Neuronal stem cell (in vitro differentiated cells): ENCODE results near the gene TUBA3E.
"Not testable (repeated sequence)": the region's sequence is repeated elsewhere in the genome, so short reads cannot be mapped to it uniquely, and the experiment has no call there.

Experiments
- DNase-seq: peaks from one replicate; pipeline ENCODE4 v3.0.0-alpha.2; 2013; ENCODE audit warnings: low spot score
- H2AFZ ChIP-seq: one replicate; pipeline ENCODE4 v1.6.1; 2013; ENCODE audit warnings: mild to moderate bottlenecking, low read length, inconsistent platforms
- H2AK5ac ChIP-seq: 2 replicates; pipeline ENCODE4 v1.6.1; 2013; ENCODE audit warnings: low read depth, mild to moderate bottlenecking, inconsistent platforms, low read length, moderate library complexity, mixed read lengths
- H2BK120ac ChIP-seq: 2 replicates; pipeline ENCODE4 v1.6.1; 2013; ENCODE audit warnings: low read depth, mild to moderate bottlenecking, inconsistent platforms, low read length, moderate library complexity, mixed read lengths
- H2BK12ac ChIP-seq: one replicate; pipeline ENCODE4 v1.6.1; 2013; ENCODE audit warnings: low read length, inconsistent platforms
- H2BK15ac ChIP-seq: 2 replicates; pipeline ENCODE4 v1.6.1; 2013; ENCODE audit warnings: mild to moderate bottlenecking, low read length, inconsistent platforms, mixed read lengths
- H2BK5ac ChIP-seq: one replicate; pipeline ENCODE4 v1.6.1; 2013; ENCODE audit warnings: inconsistent platforms, mild to moderate bottlenecking, low read length, moderate library complexity
- H3K14ac ChIP-seq: one replicate; pipeline ENCODE4 v1.6.1; 2013; ENCODE audit warnings: low read length, inconsistent platforms
- H3K18ac ChIP-seq: 2 replicates; pipeline ENCODE4 v1.6.1; 2013; ENCODE audit warnings: low read length, inconsistent platforms
- H3K23ac ChIP-seq: 2 replicates; pipeline ENCODE4 v1.6.1; 2013; ENCODE audit warnings: low read depth, mild to moderate bottlenecking, mixed read lengths, low read length, inconsistent platforms; ENCODE audit not compliant: poor library complexity
- H3K27ac ChIP-seq: replicated peaks from 3 replicates; pipeline ENCODE4 v1.5.1; 2013; ENCODE audit warnings: low read length, inconsistent platforms
- H3K27me3 ChIP-seq, 3 experiments: 2 replicates each; pipeline ENCODE4 v1.6.1; 2013; ENCODE audit warnings: low read length in 3 of 3, mild to moderate bottlenecking in 2 of 3, inconsistent platforms in 1 of 3, low read depth in 1 of 3, mixed read lengths in 1 of 3, moderate library complexity in 1 of 3; ENCODE audit not compliant: control insufficient read depth in 3 of 3, insufficient read depth in 3 of 3
- H3K36me3 ChIP-seq, 2 donors: replicated peaks in 1 of 2; 2 replicates each; pipeline ENCODE4 v1.6.1; 2013; ENCODE audit warnings: low read length in 2 of 2; ENCODE audit not compliant: control insufficient read depth in 2 of 2, insufficient read depth in 2 of 2
- H3K4ac ChIP-seq: 2 replicates; pipeline ENCODE4 v1.6.1; 2013; ENCODE audit warnings: inconsistent platforms, mild to moderate bottlenecking, low read length, moderate library complexity
- H3K4me1 ChIP-seq, 2 donors: 1 replicate in 1 of 2; 2 replicates in 1 of 2; pipeline ENCODE4 v1.6.1; 2013; ENCODE audit warnings: low read length in 2 of 2, low read depth in 1 of 2; ENCODE audit not compliant: control insufficient read depth in 2 of 2, insufficient read depth in 1 of 2
- H3K4me2 ChIP-seq: one replicate; pipeline ENCODE4 v1.6.1; 2013; ENCODE audit warnings: mild to moderate bottlenecking, low read length, inconsistent platforms; ENCODE audit not compliant: insufficient read depth, poor library complexity, severe bottlenecking
- H3K4me3 ChIP-seq, 2 donors: 2 replicates each; pipeline ENCODE4 v1.5.1; 2013; ENCODE audit warnings: low read length in 2 of 2, mild to moderate bottlenecking in 2 of 2, inconsistent platforms in 1 of 2, moderate library complexity in 1 of 2
- H3K79me1 ChIP-seq: one replicate; pipeline ENCODE4 v1.6.1; 2013; ENCODE audit warnings: low read depth, mild to moderate bottlenecking, inconsistent platforms, low read length, moderate library complexity
- H3K9ac ChIP-seq: one replicate; pipeline ENCODE4 v1.6.1; 2013; ENCODE audit warnings: mild to moderate bottlenecking, low read depth, low read length, inconsistent platforms; ENCODE audit not compliant: poor library complexity
- H3K9me3 ChIP-seq, 2 donors: replicated peaks in 1 of 2; 2 replicates each; pipeline versions ENCODE3 to v1.6.1; 2013; ENCODE audit warnings: low read length in 2 of 2, mild to moderate bottlenecking in 2 of 2, inconsistent platforms in 1 of 2, low read depth in 1 of 2, mixed read lengths in 1 of 2, moderate library complexity in 1 of 2; ENCODE audit not compliant: control insufficient read depth in 2 of 2, insufficient read depth in 1 of 2
- H4K8ac ChIP-seq: one replicate; pipeline ENCODE4 v1.6.1; 2013; ENCODE audit warnings: low read depth, mild to moderate bottlenecking, inconsistent platforms, low read length, moderate library complexity
- H4K91ac ChIP-seq: one replicate; pipeline ENCODE4 v1.6.1; 2013; ENCODE audit warnings: low read length, low read depth, mild to moderate bottlenecking, inconsistent platforms; ENCODE audit not compliant: poor library complexity
- WGBS, 2 donors: extraction: QIAGEN DNeasy Blood & Tissue Kit; methylation state at CpG; one replicate each; pipeline ENCODE4 v1.1.7; 2013; ENCODE audit warnings: missing lambda C conversion rate in 2 of 2, mixed read lengths in 1 of 2; ENCODE audit not compliant: insufficient read length in 2 of 2, insufficient replicate concordance in 1 of 2; ENCODE audit errors: extremely low coverage in 2 of 2; 5-methylcytosine and 5-hydroxymethylcytosine counted together

TUBA3E gene

DNA sequence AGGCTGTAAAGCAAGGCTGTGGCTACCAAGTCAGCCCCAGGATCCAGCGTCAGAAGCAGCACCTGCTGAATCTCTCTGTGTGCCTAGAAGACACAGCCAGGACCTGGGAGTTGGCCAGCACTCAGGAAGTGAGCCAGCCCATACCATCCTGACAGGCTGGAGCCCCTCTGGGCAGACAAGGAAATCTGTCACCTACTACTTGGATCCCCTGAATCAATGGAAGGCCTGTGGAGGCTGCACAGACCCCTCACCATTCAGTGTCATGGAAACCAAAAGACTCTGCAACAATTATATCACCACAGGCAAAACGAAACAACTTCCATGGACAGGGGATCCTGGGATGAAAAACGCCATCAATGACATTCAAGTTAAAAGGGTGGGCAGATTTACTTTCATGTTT lies 31.6 kb downstream of the TUBA3E start:
- H3K4me1 ChIP-seq, H3K9me3 ChIP-seq, H3K27ac ChIP-seq, H2AK5ac ChIP-seq, H3K23ac ChIP-seq, H3K79me1 ChIP-seq, H3K27me3 ChIP-seq, H2BK5ac ChIP-seq, H3K14ac ChIP-seq, H2BK15ac ChIP-seq, H3K4ac ChIP-seq, DNase-seq, H3K18ac ChIP-seq, H2BK12ac ChIP-seq, H3K4me2 ChIP-seq, H4K8ac ChIP-seq, H3K9ac ChIP-seq, H2AFZ ChIP-seq, H3K4me3 ChIP-seq, H4K91ac ChIP-seq, H2BK120ac ChIP-seq: not testable (repeated sequence)
- WGBS, 2 donors, result no CpG with 5 or more reads among the region's 3 CpGs
- H3K36me3 ChIP-seq, result peaks cover 33 to 86% of the 10 kb centered on the region in 2 donors

DNA sequence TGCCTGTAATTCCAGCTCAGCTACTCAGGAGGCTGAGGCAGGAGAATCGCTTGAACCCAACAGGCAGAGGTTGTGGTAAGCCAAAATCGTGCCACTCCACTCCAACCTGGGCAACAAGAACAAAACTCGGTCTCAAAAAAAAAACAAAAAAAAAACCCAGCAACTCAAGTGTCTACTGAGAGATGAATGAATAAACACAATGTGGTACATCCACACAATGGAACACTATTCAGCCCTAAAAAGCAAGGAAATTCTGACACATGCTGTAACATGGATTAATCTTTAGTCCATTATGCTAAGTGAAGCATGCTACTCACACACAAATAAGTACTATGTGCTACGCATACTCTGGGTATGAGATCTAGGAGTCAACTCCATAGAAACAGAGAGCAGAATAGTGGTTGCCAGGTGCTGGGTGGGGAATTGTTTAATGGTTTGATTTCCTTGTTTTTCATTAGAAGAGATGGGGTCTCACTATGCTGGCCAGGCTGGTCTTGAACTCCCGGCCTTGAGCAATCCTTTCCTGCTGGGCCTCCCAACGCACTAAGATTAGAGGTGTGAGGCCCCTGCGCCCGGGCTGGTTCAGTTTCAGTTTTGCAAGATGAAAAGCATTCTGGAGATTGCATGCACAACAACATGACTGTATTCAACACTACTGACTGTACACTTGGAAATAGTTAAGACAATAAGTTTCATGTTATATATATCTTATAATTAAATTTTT lies 32.8 kb downstream of the TUBA3E start:
- no peaks in the 10 kb centered on the region for H3K27me3 ChIP-seq
- H3K9ac ChIP-seq, result no peak overlapping the region
- DNase-seq, result no peak
- no peak overlapping the region for H3K18ac ChIP-seq
- H2BK5ac ChIP-seq, result no peak overlapping the region
- H3K9me3 ChIP-seq, result no peaks in the 10 kb centered on the region
- H2BK12ac ChIP-seq, result no peak overlapping the region
- H3K14ac ChIP-seq, result no peak overlapping the region
- no peak overlapping the region for H2BK15ac ChIP-seq
- H3K79me1 ChIP-seq, result peaks cover 3% of the 10 kb centered on the region
- H2AFZ ChIP-seq, result no peak overlapping the region
- no peak overlapping the region for H3K4me3 ChIP-seq
- H3K4ac ChIP-seq, result no peak overlapping the region
- no peak overlapping the region for H4K91ac ChIP-seq
- no peaks in the 10 kb centered on the region for H3K4me1 ChIP-seq
- no peak overlapping the region for H2BK120ac ChIP-seq
- no peak overlapping the region for H2AK5ac ChIP-seq
- H3K27ac ChIP-seq, result no peak overlapping the region
- no peak overlapping the region for H4K8ac ChIP-seq
- no peak overlapping the region for H3K23ac ChIP-seq
- H3K4me2 ChIP-seq, result no peak overlapping the region
- no CpG with 5 or more reads among the region's 8 CpGs for WGBS, 2 donors
- peaks cover 30 to 75% of the 10 kb centered on the region in 2 donors for H3K36me3 ChIP-seq

DNA sequence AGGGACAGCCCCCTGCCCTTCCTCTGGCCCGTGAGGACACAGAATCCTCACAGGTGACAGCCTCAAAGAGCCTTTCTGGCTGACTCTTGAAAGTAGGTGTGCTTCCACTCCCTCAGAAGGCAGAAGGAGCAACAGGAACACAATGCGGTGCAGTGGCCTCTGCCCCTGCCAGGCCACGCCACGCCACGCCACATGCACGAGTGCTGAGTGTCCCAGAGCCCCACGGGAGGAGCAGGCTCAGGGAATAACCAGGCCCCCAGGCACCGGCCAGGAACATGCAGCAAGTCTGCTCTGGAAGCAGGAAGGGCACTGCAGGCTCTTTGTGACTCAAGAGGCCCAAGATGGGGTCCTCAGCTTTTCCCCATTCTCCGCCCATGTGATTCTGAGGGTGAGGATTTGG lies 35.3 kb downstream of the TUBA3E start:
- Histone ChIP-seq H2BK15ac (no peak overlapping the region), H3K18ac (no peak overlapping the region), H3K14ac (no peak overlapping the region), H3K4me1 (no peaks in the 10 kb centered on the region), H3K4ac (no peak overlapping the region), H2BK5ac (no peak overlapping the region), H3K36me3 (peaks cover 30 to 74% of the 10 kb centered on the region in 2 donors), H3K27ac (no peak overlapping the region), H3K9ac (no peak overlapping the region), H3K9me3 (no peaks in the 10 kb centered on the region), H2AFZ (no peak overlapping the region), H3K27me3 (no peaks in the 10 kb centered on the region), H3K4me2 (no peak overlapping the region), H4K8ac (no peak overlapping the region), H3K79me1 (peaks cover 5% of the 10 kb centered on the region), H2BK12ac (no peak overlapping the region), H4K91ac (no peak overlapping the region), H2BK120ac (no peak overlapping the region), H3K23ac (no peak overlapping the region), H3K4me3 (no peak overlapping the region), H2AK5ac (no peak overlapping the region)
- no CpG with 5 or more reads among the region's 9 CpGs for WGBS, 2 donors
- DNase-seq, result no peak

- H3K4me1 ChIP-seq, H3K18ac ChIP-seq, H2BK120ac ChIP-seq, DNase-seq, H3K27ac ChIP-seq, H2AK5ac ChIP-seq, H4K91ac ChIP-seq, H3K9ac ChIP-seq, H3K14ac ChIP-seq, H3K4me2 ChIP-seq, H2AFZ ChIP-seq, H3K4ac ChIP-seq, H3K4me3 ChIP-seq, H3K79me1 ChIP-seq, H3K23ac ChIP-seq, H4K8ac ChIP-seq, H2BK15ac ChIP-seq, H3K27me3 ChIP-seq, H3K9me3 ChIP-seq, H2BK5ac ChIP-seq, H2BK12ac ChIP-seq: not testable (repeated sequence)
- H3K36me3 ChIP-seq, result peaks cover 27 to 72% of the 10 kb centered on the region in 2 donors
- WGBS, 2 donors, result no CpG with 5 or more reads among the region's 7 CpGs
Measured at GRCh38 chr2:130162486-130162885, 35.8 kb downstream of the TUBA3E start.
